HepG2 (cell line): Measurements from ENCODE around the gene CARMIL3. TPM values are rescaled to one million over a fixed set of nuclear protein-coding genes. Genes with fewer than 3 reads are reported as not detected.

Experiments used
- ATF2 ChIP-seq: sonication (generic); formaldehyde crosslinking; IDR thresholded peaks from 2 replicates; pipeline ENCODE4 v1.4.0; 2020; ENCODE audit warnings: missing genetic modification reagents
- CEBPG ChIP-seq: IDR thresholded peaks from 2 replicates; pipeline ENCODE4 v1.6.1; 2016
- CENPT ChIP-seq: sonication (generic); formaldehyde crosslinking; IDR thresholded peaks from 2 replicates; pipeline ENCODE4 v1.8.0; 2022; ENCODE audit warnings: low read depth, mild to moderate bottlenecking, moderate library complexity, missing genetic modification reagents
- CENPX ChIP-seq: sonication (generic); formaldehyde crosslinking; IDR thresholded peaks from 2 replicates; pipeline ENCODE4 v1.9.0; 2021; ENCODE audit warnings: mild to moderate bottlenecking, missing genetic modification reagents, moderate library complexity
- CHCHD3 ChIP-seq: sonication (generic); formaldehyde crosslinking; IDR thresholded peaks from 2 replicates; pipeline ENCODE4 v1.8.0; 2022; ENCODE audit warnings: mild to moderate bottlenecking, missing genetic modification reagents, moderate library complexity
- DNMT1 ChIP-seq: sonication (generic); formaldehyde crosslinking; IDR thresholded peaks from 2 replicates; pipeline ENCODE4 v1.5.1; 2020; ENCODE audit warnings: mild to moderate bottlenecking, missing genetic modification reagents
- ELF3 ChIP-seq: IDR thresholded peaks from 2 replicates; pipeline ENCODE4 v1.6.1; 2016; ENCODE audit warnings: missing genetic modification reagents, missing compliant biosample characterization
- ISX ChIP-seq: sonication (generic); formaldehyde crosslinking; conservative IDR thresholded peaks from 2 replicates; pipeline ENCODE4 v1.5.0; 2020; ENCODE audit warnings: missing genetic modification reagents
- NAIF1 ChIP-seq: sonication (generic); formaldehyde crosslinking; IDR thresholded peaks from 2 replicates; pipeline ENCODE4 v1.5.0; 2020; ENCODE audit warnings: mild to moderate bottlenecking, missing genetic modification reagents, borderline replicate concordance
- NFIB ChIP-seq: sonication (generic); formaldehyde crosslinking; IDR thresholded peaks from 2 replicates; pipeline ENCODE4 v1.9.0; 2021; ENCODE audit warnings: missing genetic modification reagents, mild to moderate bottlenecking, borderline replicate concordance
- PHB2 ChIP-seq: fragments of 450-650 bp; IDR thresholded peaks from 2 replicates; pipeline ENCODE4 v1.6.1; 2018; ENCODE audit not compliant: partially characterized antibody
- RFX1 ChIP-seq: fragments of 450-650 bp; IDR thresholded peaks from 2 replicates; pipeline ENCODE4 v1.6.1; 2017
- SYNCRIP ChIP-seq: fragments of 200-400 bp; formaldehyde crosslinking; IDR thresholded peaks from 2 replicates; pipeline ENCODE4 v1.6.1; 2018; ENCODE audit warnings: mild to moderate bottlenecking, low read depth, low read length; ENCODE audit not compliant: insufficient read depth
- TOPORS ChIP-seq: sonication (generic); formaldehyde crosslinking; IDR thresholded peaks from 2 replicates; pipeline ENCODE4 v1.8.0; 2023; ENCODE audit warnings: mild to moderate bottlenecking, missing genetic modification reagents
- ZFP36 ChIP-seq: fragments of 150-350 bp; IDR thresholded peaks from 2 replicates; pipeline ENCODE4 v1.6.1; 2018; ENCODE audit warnings: borderline replicate concordance, low read length, low read depth; ENCODE audit not compliant: partially characterized antibody
- ZGPAT ChIP-seq: IDR thresholded peaks from 2 replicates; pipeline ENCODE4 v1.6.1; 2016; ENCODE audit warnings: mild to moderate bottlenecking
- ZNF234 ChIP-seq: sonication (generic); formaldehyde crosslinking; conservative IDR thresholded peaks from 2 replicates; pipeline ENCODE4 v1.5.1; 2020; ENCODE audit warnings: mild to moderate bottlenecking, missing genetic modification reagents
- ZNF468 ChIP-seq: sonication (generic); formaldehyde crosslinking; IDR thresholded peaks from 2 replicates; pipeline ENCODE4 v1.8.0; 2022; ENCODE audit warnings: mild to moderate bottlenecking, moderate library complexity, missing genetic modification reagents
- ZNF501 ChIP-seq: sonication (generic); formaldehyde crosslinking; IDR thresholded peaks from 2 replicates; pipeline ENCODE4 v1.5.1; 2020; ENCODE audit warnings: mild to moderate bottlenecking, moderate library complexity, missing genetic modification reagents
- ZNF607 ChIP-seq: sonication (generic); formaldehyde crosslinking; IDR thresholded peaks from 2 replicates; pipeline ENCODE4 v1.5.1; 2020; ENCODE audit warnings: missing genetic modification reagents, mild to moderate bottlenecking, borderline replicate concordance
- ZNF784 ChIP-seq: sonication (generic); formaldehyde crosslinking; IDR thresholded peaks from 2 replicates; pipeline ENCODE4 v1.5.1; 2020; ENCODE audit warnings: missing genetic modification reagents, mild to moderate bottlenecking, borderline replicate concordance
- polyA plus RNA-seq, 8 experiments: library from polyadenylated mRNA; depleted of rRNA in 3 of 8; stranded (reverse) in 7 of 8; unstranded in 1 of 8; fragments of >200 nt; fragmentation: Illumina TruSeq in 4 of 8; extraction: Trizol in 4 of 8; gene quantifications; 2 replicates each; pipeline versions ENCODE4 v1.2.1 to v1.2.3, GENCODE V29; 2011 to 2016; ENCODE audit warnings: low read depth in 4 of 8, missing spikeins in 1 of 8, mixed read lengths in 1 of 8; ENCODE audit not compliant: insufficient read depth in 1 of 8
- total RNA-seq, 5 experiments: library from RNA; depleted of rRNA; stranded (reverse); fragments of >200 nt; fragmentation: Illumina TruSeq; extraction: Trizol; gene quantifications; 2 replicates each; pipeline ENCODE4 v1.2.3, GENCODE V29; 2016; ENCODE audit warnings: low read depth in 1 of 5
- TF ChIP-seq, protein P1 (sequence below): sonication (generic); formaldehyde crosslinking; IDR thresholded peaks from 2 replicates; pipeline ENCODE4 v1.4.0; 2020; ENCODE audit warnings: missing genetic modification reagents, borderline replicate concordance
- TF ChIP-seq, protein P2 (sequence below): sonication (generic); formaldehyde crosslinking; IDR thresholded peaks from 2 replicates; pipeline ENCODE4 v1.5.0; 2020; ENCODE audit warnings: missing genetic modification reagents

CARMIL3 gene
- total and polyA plus RNA-seq, 2 of the 13 experiments (the other 11 are each of a cell fraction or from before 2014, with no cell fraction given): 0.27 to 0.55 TPM

DNA sequence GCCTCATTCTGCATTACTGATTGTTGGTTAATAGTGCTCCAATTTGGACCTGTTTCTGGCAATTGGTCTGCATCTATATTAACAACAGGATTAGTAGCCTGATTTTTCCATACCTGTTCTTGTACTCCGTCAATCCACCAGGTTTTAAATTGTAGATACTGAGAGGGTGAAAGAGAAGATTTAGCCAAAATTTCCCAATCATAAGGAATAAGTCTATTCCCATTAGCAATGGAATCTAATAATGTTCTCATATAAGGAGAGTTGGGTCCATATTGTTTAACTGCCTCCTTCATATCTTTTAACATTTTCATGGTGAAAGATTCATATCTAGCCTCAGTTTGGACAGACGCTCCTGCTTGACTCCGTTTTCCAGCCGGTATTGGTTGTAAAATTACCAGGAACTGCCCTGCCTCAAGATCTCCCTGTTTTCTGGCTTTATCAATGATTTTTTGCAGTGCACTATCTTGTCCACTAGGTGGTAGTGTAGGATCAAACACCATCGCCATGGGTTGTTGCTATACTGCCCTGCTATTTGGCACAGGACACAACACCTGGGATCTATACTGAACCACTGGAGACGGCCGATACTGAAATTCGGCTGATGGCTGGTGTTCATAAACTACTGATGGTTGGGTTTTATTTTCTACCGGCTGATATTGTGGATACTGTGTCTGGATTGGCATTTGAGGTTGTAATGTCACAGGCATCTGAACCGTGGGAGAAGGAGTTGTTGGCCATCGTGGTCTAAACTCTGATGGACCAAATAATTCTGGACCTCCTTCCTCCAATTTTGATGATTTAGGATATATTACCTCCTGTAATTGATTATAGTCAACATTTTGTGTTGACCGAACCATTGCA is 37.9 kb upstream of the CARMIL3 start (continued):
- TF ChIP-seq CHCHD3 (CRISPR knock-in tag) (no peak), ZFP36 (peak; percentile 48), CENPX (CRISPR knock-in tag) (no peak), ZNF501 (CRISPR knock-in tag) (peak; percentile 79), PHB2 (no peak), ZNF234 (CRISPR knock-in tag) (no peak), CEBPG (peak; percentile 64; the same call in 1 of the 2 replicates), CENPT (CRISPR knock-in tag) (no peak), ZGPAT (CRISPR knock-in tag) (peak; percentile 60), SYNCRIP (no peak), NFIB (CRISPR knock-in tag) (no peak), ATF2 (CRISPR knock-in tag) (0 out of 2 replicates have a peak, but pooled peaks have one; percentile 59), RFX1 (no peak), ISX (CRISPR knock-in tag) (peak; percentile 51; the same call in 1 of the 2 replicates), ZNF468 (CRISPR knock-in tag) (no peak), TOPORS (CRISPR knock-in tag) (no peak), NAIF1 (CRISPR knock-in tag) (no peak), ZNF607 (CRISPR knock-in tag) (no peak), ELF3 (peak; percentile 91), ZNF784 (peak; percentile 80; the same call in 1 of the 2 replicates), DNMT1 (CRISPR knock-in tag) (no peak)
- TF ChIP-seq, protein P1, sequence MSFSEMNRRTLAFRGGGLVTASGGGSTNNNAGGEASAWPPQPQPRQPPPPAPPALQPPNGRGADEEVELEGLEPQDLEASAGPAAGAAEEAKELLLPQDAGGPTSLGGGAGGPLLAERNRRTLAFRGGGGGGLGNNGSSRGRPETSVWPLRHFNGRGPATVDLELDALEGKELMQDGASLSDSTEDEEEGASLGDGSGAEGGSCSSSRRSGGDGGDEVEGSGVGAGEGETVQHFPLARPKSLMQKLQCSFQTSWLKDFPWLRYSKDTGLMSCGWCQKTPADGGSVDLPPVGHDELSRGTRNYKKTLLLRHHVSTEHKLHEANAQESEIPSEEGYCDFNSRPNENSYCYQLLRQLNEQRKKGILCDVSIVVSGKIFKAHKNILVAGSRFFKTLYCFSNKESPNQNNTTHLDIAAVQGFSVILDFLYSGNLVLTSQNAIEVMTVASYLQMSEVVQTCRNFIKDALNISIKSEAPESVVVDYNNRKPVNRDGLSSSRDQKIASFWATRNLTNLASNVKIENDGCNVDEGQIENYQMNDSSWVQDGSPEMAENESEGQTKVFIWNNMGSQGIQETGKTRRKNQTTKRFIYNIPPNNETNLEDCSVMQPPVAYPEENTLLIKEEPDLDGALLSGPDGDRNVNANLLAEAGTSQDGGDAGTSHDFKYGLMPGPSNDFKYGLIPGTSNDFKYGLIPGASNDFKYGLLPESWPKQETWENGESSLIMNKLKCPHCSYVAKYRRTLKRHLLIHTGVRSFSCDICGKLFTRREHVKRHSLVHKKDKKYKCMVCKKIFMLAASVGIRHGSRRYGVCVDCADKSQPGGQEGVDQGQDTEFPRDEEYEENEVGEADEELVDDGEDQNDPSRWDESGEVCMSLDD (CRISPR knock-in tag): no peak
- TF ChIP-seq, protein P2, sequence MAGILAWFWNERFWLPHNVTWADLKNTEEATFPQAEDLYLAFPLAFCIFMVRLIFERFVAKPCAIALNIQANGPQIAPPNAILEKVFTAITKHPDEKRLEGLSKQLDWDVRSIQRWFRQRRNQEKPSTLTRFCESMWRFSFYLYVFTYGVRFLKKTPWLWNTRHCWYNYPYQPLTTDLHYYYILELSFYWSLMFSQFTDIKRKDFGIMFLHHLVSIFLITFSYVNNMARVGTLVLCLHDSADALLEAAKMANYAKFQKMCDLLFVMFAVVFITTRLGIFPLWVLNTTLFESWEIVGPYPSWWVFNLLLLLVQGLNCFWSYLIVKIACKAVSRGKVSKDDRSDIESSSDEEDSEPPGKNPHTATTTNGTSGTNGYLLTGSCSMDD (CRISPR knock-in tag): no peak
